HG02571 (cell line): ENCODE results near the gene TP53TG5.

Experiments
- ATAC-seq: cut with Tn5 transposase; IDR thresholded peaks from one replicate; pipeline ENCODE4 v1.9.1; 2021; ENCODE audit warnings: mild to moderate bottlenecking, moderate library complexity; ENCODE audit not compliant: unreplicated experiment

Gene TP53TG5

DNA sequence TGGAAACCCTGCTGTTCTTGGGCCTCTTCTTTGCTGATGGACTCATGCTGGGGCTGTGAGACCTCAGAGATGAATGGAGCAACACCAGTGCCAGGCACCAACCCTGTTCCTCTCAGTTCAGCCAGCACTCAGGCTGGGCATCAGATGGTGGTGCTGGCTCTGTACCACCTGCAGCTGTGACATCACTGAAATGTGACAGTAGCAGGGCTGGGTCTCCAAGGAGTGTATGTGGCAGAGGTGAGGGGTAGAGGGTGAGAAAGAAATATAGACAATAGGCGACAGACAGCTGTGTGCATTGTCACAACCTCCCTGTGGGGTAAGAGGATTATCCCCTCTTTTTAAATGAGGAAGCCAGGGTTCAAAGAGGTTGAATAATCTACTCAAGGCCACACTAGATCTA, at the start of gene TP53TG5:
Gene TP53TG5, minus strand, starts transcription at position 135 of the 400 bp plus-strand sequence. Its CDS starts 89 bp downstream, at position 46.
- no peak for ATAC-seq

DNA sequence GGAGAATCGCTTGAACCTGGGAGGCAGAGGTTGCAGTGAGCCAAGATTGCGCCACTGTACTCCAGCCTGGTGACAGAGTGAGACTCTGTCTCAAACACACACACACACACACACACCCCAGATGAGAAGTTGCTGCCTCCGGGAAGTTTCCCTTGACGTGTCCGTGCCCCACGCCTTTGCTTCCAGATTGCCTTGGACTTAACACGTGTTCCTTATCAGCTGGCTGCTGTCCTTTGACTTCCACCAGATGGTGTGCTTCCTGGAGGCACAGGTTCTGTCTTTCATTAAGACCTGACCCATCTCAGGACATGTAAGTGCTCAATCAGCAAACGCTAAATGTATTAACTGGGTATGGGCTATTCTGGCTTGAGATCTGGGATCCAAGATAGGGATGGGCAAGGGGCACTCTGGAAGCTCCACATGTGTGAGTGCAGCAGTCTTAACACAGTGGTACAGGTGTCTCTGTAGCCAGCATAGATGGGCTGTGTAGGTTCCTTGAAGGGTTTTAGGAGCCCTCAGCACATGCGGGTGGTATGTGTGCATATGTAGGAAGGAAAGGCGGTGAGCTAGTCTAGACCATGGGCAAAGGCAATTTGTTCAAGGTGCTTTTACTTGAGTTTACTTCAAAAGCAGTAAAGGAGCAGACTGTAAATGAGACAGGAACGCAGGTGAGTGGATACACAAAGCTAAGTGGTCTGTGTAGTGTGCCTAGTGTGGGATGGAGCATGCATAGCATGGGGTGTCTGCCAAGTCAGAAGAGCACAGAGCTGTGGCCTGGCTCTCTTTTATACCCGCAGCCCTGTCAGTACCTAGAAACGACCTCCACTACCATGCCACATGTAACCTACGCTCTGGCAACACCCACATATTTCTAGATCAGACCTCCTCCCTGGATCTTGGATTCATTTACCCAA, 49.4 kb upstream of the TP53TG5 start:
- no peak for ATAC-seq

DNA sequence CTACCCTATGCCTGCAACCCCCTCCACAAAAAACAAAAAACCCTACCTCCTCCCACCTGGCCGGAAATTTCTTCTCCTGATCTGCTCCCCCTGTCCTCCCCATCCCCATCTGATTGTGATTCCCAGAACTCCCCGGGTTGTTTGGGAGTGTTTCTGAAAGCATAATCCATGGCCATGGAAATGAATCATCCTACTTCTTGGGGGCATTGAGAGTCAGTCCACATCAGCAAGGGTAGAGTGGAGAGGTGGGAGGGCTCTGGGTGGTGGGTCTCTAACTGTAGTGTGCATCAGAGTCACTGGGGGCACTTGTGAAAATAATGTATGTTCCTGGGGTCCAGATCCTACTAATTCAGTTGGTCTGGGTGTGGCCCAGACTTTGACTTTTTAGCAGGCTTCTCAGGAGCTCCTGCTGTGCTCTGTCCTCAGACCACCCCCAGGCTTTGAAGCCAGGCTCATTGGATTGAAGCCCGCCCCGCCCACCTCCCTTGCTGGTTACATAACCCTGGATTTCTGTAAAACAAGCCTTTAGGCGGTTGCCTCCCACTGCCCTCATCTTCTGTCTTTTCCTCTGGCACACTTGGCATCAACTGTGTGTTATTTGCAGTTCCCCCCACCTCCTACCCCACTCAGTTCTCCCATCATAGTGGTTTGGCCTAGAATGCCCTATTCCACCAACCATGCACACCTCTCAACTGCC, 48.3 kb upstream of the TP53TG5 start:
- no peak for ATAC-seq

DNA sequence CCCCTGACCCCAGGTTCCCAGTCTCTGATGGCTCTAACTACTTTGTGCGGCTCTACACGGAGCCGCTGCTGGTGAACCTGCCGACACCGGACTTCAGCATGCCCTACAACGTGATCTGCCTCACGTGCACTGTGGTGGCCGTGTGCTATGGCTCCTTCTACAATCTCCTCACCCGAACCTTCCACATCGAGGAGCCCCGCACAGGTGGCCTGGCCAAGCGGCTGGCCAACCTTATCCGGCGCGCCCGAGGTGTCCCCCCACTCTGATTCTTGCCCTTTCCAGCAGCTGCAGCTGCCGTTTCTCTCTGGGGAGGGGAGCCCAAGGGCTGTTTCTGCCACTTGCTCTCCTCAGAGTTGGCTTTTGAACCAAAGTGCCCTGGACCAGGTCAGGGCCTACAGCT, 47.4 kb upstream of the TP53TG5 start:
- ATAC-seq: no peak

DNA sequence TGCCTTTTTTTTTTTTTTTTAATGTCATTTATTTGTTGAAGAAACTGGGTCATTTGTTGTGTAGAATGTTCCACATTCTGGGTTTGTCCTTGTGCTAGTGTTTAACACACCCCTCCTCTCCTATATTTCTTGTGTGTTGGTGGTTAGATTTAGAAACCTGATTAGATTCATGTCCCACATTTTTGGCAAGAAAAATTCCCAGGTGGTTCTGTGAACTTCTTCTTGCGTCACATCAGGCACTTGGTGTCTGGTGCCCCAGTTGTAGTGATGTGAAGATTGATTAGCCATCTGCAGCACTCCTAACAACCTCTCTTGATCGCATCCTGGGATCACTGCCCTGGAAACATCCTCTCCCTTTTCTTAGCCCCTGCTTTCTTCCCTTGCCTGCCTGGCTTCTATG, 45.6 kb upstream of the TP53TG5 start:
- no peak for ATAC-seq

DNA sequence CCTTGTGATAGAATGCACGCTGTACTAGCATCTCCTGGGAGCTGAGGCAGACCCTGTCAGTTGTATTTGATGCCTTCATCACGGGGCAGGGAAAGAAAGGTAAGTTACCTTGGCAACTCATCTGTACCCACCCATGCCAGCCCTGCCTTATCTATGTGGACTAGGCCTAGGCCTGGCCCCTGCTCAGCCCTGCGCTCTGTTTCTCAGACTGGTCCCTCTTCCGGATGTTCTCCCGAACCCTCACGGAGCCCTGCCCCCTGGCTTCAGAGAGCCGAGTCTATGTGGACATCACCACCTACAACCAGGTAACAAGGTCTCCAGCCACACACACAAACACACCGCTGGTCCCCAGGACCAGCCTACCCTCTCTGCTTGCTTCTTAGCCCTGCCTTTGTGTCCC, 42.0 kb upstream of the TP53TG5 start:
- no peak for ATAC-seq

DNA sequence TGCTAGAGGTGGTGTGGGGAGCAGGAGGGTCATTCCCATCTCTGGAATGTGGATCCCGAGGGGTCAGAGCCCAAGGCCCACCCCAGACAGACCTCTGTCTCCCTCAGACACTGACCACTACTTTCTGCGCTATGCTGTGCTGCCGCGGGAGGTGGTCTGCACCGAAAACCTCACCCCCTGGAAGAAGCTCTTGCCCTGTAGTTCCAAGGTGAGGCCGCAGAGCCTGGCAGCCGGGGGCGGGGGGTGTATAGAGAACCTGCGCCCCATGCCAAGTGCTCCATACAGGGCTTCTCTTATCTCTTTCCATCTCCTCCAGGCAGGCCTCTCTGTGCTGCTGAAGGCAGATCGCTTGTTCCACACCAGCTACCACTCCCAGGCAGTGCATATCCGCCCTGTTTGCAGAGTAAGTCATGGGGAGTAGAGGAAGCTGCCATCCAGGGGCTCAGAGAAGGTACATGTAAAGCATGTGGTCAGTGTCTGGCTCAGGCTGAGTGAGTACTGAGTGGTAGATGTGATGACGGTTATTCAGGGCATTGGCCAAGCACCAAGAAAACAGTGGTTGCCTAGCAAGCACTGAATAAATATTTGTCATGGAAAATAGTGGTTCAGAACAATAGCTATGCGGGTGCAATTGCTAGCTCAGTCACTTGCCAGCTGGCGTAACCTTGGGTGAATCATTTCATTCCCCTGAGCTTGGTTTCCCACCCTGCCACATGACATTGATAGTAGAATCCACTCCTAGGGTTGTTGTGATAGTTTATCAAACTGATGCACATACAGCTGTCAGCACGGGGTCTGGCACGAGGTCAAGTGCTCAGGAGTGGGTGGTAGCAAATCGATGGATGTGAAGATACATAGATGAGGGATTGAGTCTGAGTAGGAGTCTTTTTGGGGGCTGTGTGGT, 41.3 kb upstream of the TP53TG5 start:
- peak; percentile 82 for ATAC-seq

DNA sequence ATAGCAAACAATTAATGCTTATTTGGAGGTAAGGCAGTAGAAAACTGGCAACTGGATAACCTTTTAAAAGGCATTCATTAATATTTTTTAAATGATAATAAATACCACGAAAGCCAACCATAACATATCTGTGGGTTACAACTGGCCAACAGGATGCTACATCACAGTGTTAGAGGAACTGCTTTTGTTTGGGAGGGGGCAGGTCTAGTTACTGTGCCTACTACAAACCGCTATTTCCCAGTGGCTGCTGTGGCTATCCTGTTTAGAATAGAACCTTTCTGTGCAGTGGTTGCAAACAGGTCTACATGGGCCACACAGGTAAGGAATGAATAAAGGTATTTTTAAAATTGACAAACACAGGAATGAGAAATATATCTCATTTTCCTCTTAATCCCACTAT, 38.8 kb upstream of the TP53TG5 start:
- ATAC-seq: no peak

DNA sequence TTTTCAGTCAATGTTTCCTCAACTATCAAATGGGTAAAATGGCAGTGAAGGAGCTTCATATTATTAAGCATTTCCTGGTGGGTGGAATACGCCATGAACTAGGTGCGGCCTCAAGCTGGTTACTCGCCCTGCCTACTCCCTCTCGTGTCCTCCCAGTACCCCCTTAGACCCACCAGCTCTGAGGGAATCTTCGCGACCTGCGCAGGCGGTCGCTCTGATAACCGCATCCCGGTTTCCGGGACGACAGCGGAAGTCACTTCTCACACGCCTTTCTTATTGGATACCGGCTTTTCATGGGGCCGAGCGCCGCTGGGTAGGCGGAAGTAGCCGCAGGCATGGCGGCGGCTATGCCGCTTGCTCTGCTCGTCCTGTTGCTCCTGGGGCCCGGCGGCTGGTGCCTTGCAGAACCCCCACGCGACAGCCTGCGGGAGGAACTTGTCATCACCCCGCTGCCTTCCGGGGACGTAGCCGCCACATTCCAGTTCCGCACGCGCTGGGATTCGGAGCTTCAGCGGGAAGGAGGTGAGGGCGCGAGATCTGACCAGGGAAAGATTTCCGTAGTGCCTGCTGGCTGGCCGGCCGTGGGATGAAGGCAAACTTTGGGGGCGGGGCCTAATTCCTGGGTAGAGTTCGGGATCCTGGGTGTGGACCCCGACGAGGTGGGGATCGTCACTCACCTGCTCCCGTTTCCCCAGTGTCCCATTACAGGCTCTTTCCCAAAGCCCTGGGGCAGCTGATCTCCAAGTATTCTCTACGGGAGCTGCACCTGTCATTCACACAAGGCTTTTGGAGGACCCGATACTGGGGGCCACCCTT, 37.9 kb upstream of the TP53TG5 start, which contains the start of gene PIGT:
Gene PIGT, plus strand, starts transcription at position 320 of the 816 bp plus-strand sequence. Its CDS starts 16 bp downstream, at position 336.
- ATAC-seq: peak; percentile 65

DNA sequence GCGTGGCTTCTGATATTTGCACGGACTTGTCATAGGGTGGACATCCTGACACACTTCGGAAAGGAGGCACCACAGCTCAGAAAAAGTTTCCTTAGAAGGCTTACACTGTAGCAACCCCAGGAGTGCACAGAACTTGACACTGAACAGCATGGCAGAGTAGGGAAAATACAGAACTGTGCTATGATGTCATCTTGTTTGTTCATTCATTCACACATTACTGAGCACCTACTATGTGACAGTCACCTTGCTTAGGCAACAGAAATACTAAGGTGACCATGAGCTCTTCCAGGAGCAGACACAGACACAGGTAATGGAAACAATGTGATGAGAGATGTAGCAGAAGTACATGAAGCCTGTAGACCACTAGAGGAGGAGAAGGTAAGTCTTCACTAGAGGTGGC, 35.4 kb upstream of the TP53TG5 start:
- ATAC-seq: no peak

DNA sequence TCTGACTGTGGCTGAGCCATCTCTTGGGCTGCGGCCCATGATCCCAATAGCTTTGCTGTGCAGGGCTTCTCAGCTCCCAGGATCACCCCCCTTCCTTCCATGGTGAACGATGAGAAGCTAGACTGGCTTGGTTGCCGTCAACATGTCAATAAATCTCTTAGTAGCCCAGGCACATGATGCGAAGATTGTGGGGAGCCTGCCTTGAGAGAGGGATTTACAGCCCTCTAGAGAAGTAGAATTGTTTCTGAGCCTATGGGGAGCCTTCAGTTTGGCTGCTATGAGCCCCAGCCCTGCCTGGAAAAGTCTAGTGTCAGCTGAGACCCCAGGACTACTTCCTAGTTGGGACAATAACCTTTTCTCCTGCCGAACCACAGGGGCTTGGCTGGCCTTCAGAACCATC, 34.5 kb upstream of the TP53TG5 start:
- ATAC-seq: no peak

DNA sequence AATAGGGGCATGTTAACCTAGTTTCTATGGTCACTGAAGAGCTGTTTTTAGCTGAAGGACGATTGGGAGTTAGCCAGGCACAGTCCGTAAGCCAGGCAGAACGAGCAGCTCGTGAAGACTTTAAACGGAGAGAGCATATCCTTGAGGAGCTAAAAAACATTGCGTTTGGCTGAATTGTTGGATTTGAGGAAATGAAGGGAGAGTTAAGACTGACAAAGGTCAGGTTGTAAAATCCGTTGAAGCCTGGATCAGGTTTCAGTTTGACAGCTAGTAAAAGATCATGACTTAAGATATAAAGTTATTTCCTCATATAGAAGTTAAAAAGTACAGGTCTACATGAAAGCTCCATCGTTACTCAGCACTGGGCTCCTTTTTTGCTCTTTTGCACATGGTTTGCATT, 32.8 kb upstream of the TP53TG5 start:
- no peak for ATAC-seq

DNA sequence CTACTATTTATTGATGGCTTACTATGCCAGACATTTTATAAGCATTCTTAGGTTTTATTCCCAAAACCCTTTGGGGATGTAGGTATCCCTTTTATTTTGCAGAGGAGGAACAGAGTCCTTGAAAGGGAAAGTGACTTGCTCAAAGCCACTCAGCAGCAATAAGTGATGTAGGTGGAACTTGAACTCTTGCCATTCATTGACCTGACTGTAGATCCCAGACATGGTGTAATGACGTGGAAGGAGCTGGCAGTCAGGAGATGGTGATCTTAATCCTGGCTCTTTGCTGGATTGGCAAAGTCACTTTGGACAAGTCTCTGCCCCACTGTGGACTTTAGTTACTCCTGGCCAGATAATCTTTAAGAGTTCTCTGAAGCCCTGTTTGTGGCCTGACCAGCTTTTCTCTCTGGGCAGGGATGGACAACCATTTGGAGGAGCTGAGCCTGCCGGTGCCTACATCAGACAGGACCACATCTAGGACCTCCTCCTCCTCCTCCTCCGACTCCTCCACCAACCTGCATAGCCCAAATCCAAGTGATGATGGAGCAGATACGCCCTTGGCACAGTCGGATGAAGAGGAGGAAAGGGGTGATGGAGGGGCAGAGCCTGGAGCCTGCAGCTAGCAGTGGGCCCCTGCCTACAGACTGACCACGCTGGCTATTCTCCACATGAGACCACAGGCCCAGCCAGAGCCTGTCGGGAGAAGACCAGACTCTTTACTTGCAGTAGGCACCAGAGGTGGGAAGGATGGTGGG, 31.6 kb upstream of the TP53TG5 start:
- no peak for ATAC-seq

DNA sequence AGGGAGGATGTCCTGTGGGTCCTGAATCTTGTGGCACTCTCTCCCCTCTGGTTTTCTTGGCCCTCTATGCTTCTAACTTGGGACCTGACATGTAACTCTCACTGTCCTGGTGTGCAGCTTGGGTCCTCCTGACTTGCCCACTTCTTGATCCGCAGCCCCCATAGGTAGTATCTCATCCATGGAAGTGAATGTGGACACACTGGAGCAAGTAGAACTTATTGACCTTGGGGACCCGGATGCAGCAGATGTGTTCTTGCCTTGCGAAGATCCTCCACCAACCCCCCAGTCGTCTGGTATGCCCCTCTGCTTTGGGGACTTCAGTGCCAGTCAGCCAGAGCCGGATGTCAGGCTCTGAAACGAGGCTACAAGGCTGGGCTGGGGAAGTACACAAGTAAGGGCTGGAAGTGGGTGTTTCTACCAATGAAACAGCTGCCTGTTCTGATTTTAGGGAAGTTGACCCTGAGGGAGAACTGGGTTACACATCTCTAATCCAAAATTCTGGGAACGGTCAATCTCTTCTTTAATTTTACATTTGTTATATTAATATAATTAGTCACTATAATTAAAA, 30.6 kb upstream of the TP53TG5 start:
- no peak for ATAC-seq

DNA sequence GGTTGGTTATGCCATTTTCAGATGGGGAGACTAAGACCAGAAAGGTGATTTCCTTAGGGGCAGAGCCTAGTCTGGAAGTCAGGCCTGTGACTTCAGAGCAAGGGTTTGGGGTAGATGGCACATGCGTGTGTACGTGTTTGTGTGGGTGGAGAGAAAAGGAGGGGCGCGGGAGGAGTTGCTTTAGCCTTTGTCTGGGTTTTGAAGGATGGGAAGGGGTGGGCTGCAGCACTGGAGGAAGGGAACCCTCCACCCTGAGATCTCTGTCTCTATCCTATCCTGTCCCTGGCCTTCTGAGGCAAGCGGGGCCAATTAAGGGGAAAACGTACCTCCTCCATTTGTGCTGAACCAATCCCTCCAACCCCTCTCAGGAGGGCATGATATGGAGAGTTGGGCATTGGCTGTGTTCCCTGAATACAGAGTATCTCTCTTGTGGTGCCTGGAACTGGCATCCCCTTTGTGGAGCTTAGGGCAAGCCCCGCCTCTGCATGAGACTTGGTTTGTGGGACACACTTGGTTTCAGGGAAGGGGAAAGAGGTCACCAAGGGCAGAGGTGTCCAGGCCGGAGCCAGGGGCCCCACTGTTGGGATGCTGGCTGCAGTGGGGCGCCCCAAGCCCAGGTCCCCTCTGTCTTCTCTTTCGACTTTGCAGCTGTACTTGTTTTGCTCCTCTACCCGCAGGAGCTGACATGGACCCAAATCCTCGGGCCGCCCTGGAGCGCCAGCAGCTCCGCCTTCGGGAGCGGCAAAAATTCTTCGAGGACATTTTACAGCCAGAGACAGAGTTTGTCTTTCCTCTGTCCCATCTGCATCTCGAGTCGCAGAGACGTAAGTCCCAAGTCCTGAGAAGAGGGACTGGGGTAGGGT, 29.9 kb upstream of the TP53TG5 start, which contains the start of gene DBNDD2:
Gene DBNDD2, plus strand, starts transcription at position 507 of the 863 bp plus-strand sequence. Its CDS starts 179 bp downstream, at position 686.
- ATAC-seq: no peak

DNA sequence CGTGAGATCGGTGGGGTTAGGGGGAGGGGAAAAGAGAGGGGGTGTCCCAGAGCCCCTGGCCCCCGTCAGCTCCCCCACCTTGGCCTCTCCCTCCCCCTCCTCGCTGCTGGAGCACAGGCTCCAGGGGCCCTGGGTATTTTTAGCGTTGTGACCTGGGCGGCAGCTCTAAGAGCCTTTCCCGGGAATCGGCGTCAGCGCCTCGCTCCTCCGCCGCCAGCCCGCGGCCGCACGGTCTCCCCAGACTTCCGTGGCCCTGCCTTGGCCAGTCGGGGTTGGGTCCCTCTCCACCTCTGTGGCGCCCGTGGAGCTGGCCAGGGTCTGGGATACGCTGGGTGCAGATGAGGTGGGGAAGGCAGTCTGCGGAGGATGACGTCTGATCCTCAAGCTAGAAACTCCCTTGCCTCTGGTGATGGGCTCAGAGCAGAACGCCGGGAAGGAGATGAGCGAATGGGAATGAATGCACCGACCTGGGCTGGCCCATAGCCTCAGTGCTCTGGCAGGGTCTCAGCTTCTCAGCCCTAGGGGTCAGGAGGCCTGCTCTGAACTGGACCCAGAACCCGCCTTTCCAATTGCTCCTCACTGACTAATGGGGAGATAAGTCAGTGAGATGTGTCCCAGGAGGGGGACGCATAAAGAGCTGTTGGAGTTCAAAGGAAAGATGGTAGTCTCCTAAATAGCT, 29.1 kb upstream of the TP53TG5 start:
- no peak for ATAC-seq

DNA sequence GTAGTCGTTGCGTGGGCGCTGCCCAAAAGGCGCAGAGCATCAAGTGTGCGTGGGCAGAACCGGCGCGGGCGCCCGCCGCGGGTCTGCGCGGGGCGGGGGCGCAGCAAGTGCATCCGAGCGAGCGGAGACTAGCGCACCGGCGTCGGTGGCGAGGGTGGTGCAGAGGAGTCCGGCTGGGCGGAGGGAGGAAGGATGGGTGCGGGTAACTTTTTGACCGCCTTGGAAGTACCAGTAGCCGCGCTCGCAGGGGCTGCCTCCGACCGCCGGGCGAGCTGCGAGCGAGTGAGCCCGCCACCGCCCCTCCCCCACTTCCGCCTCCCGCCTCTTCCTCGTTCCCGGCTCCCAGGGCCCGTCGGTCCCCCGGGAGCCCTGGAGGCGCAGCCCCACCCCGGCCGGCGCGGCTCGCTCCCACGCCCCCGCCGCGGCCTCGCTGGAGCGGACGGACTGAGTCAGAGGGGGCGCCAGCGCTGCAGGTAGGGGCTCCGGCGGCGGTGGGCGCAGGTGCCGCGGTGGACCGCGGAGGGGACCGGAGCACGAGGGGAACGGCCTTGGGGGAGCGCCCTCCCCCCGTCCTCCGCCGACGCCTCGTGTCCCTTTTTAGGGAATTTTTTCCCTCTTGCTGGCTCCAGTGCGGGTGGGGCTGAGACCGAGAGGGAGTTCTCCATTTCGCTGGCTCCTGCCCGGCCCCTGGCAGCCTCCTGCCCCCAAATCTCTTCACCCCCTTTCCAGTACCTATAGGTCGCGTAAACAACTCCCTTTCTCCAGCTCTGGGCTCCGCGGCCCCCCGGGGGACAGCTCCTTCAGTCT, 28.3 kb upstream of the TP53TG5 start:
- ATAC-seq: no peak
